Spleen (tissue), 11 donors: ENCODE data around the gene METTL2B. TPM values are rescaled to one million over a fixed set of nuclear protein-coding genes. Genes with fewer than 3 reads are reported as not detected.

ENCODE experiments used
- DNase-seq: peaks from one replicate; pipeline ENCODE4 v3.0.0-alpha.2; 2020
- H3K27ac ChIP-seq, 8 donors: fragments of 200-600 bp; sonication (generic) in 7 of 8; 1 replicate in 4 of 8; 2 replicates in 4 of 8; pipeline versions ENCODE4 v1.5.0 to v1.8.0; 2016 to 2021; ENCODE audit warnings: inconsistent platforms in 4 of 8, mild to moderate bottlenecking in 4 of 8, moderate library complexity in 1 of 8
- H3K27me3 ChIP-seq, 7 donors: fragments of 200-600 bp; sonication (generic) in 6 of 7; replicated peaks in 1 of 7; 1 replicate in 4 of 7; 2 replicates in 3 of 7; pipeline versions ENCODE4 v1.5.0 to v1.8.0; 2016 to 2021; ENCODE audit warnings: inconsistent platforms in 3 of 7, mild to moderate bottlenecking in 1 of 7
- H3K36me3 ChIP-seq, 6 donors: fragments of 200-600 bp; sonication (generic) in 5 of 6; 1 replicate in 4 of 6; 2 replicates in 2 of 6; pipeline versions ENCODE4 v1.5.0 to v1.8.0; 2016 to 2021; ENCODE audit warnings: inconsistent platforms in 2 of 6
- H3K4me1 ChIP-seq, 6 donors: fragments of 200-600 bp; sonication (generic) in 5 of 6; 1 replicate in 3 of 6; 2 replicates in 3 of 6; pipeline versions ENCODE4 v1.5.0 to v1.8.0; 2016 to 2021; ENCODE audit warnings: inconsistent platforms in 3 of 6
- H3K4me3 ChIP-seq, 8 donors: fragments of 200-600 bp; sonication (generic) in 7 of 8; 1 replicate in 4 of 8; 2 replicates in 4 of 8; pipeline versions ENCODE4 v1.5.0 to v1.8.0; 2016 to 2021; ENCODE audit warnings: inconsistent platforms in 4 of 8, mild to moderate bottlenecking in 4 of 8, moderate library complexity in 2 of 8
- H3K9me3 ChIP-seq, 8 donors: fragments of 200-600 bp; sonication (generic) in 7 of 8; 1 replicate in 4 of 8; 2 replicates in 4 of 8; pipeline versions ENCODE4 v1.5.0 to v1.8.0; 2016 to 2021; ENCODE audit warnings: inconsistent platforms in 4 of 8
- CTCF ChIP-seq, 11 experiments: fragments of 200-600 bp in 7 of 11; fragments of 450-650 bp in 4 of 11; sonication (generic) in 4 of 11; IDR thresholded peaks in 8 of 11; conservative IDR thresholded peaks in 3 of 11; 1 replicate in 7 of 11; 2 replicates in 4 of 11; pipeline versions ENCODE4 v1.4.0 to v1.8.0; 2016 to 2021; ENCODE audit warnings: antibody characterized with exemption in 11 of 11, inconsistent platforms in 4 of 11, mild to moderate bottlenecking in 1 of 11
- POLR2A ChIP-seq, 3 donors: fragments of 450-650 bp; IDR thresholded peaks; one replicate each; pipeline ENCODE4 v1.5.1; 2017; ENCODE audit warnings: antibody characterized with exemption in 3 of 3, mild to moderate bottlenecking in 1 of 3
- POLR2AphosphoS5 ChIP-seq, 3 donors: sonication (generic); formaldehyde crosslinking; IDR thresholded peaks; one replicate each; pipeline ENCODE4 v1.5.1; 2017; ENCODE audit warnings: antibody characterized with exemption in 3 of 3
- WGBS, 5 donors: extraction: QIAGEN DNeasy Blood & Tissue Kit in 3 of 5; methylation state at CpG; one replicate each; pipeline versions ENCODE4 v1.1.5 to v1.1.7; 2013 to 2018; 5-methylcytosine and 5-hydroxymethylcytosine counted together
- intact Hi-C: fragments of 100-400 bp; cut with DNase I; formaldehyde crosslinking; loops from one replicate; pipeline ENCODE4 v1.15.0; 2023; ENCODE audit warnings: low total_unique reads
- polyA plus RNA-seq, 3 donors: library from polyadenylated mRNA; stranded (reverse); fragments of 200-250 nt; gene quantifications; one replicate each; pipeline ENCODE4 v1.2.1, GENCODE V29; 2013
- total RNA-seq, 7 donors: library from RNA; depleted of rRNA in 3 of 7; stranded (reverse); fragments of >200 nt in 3 of 7; fragmentation: NEBNext Ultra II Directional in 4 of 7; extraction: Animal tissue kit (Norgen Biotek cat#: 25700) in 4 of 7; gene quantifications; one replicate each; pipeline versions ENCODE4 v1.1.0 to v1.2.1, GENCODE V29; 2016 to 2021
- donor health status: healthy with polysubstance abuse.
- donor health status: DM: no; HTN: no; CAD: no; lungs with moderate emphysema.
- donor health status: DM: no; HTN: no; CAD: no.
- donor health status: Bipolar disorder and iron deficiency.
- donor health status: healthy.
- donor health status: DM: no; HTN: no; CAD: no.
- donor health status: DM: yes; HTN: yes; CAD: no.

METTL2B gene
- total and polyA plus RNA-seq, 10 donors = 6.7 to 32.8 (median 20.5) TPM

- intact Hi-C loops = no loop called here
- Histone ChIP-seq H3K36me3 (no peaks in the 10 kb centered on the region), H3K27ac (no peak overlapping the region), H3K9me3 (no peaks in the 10 kb centered on the region), H3K4me3 (no peak overlapping the region), H3K4me1 (no peaks in the 10 kb centered on the region), H3K27me3 (no peaks in the 10 kb centered on the region)
- 69 to 73% (median 73%) methylated on average over 4 of the region's 4 CpGs for WGBS, 5 donors
- no peak for TF ChIP-seq CTCF (IDR thresholded peaks at IDR 0.05 in 8 of 11, conservative IDR thresholded peaks at IDR 0.05 in 3 of 11)
- TF ChIP-seq POLR2A (IDR thresholded peaks at IDR 0.05) = no peak
- TF ChIP-seq POLR2AphosphoS5 (IDR thresholded peaks at IDR 0.05) = no peak
- DNase-seq = no peak
Measured at GRCh38 chr7:128447941-128448564, 28.5 kb upstream of the METTL2B start.

GRCh38 chr7:128448751-128449302, 27.7 kb upstream of the METTL2B start:
- Histone ChIP-seq H3K36me3 (no peaks in the 10 kb centered on the region), H3K27me3 (no peaks in the 10 kb centered on the region), H3K9me3 (no peaks in the 10 kb centered on the region), H3K4me3 (no peak overlapping the region), H3K27ac (no peak overlapping the region), H3K4me1 (peaks cover 0 to 6% (median 1%) of the 10 kb centered on the region in 6 donors)
- DNase-seq = no peak
- no peak for TF ChIP-seq CTCF (IDR thresholded peaks at IDR 0.05 in 8 of 11, conservative IDR thresholded peaks at IDR 0.05 in 3 of 11)
- no peak for TF ChIP-seq POLR2A (IDR thresholded peaks at IDR 0.05)
- no peak for TF ChIP-seq POLR2AphosphoS5 (IDR thresholded peaks at IDR 0.05)
- WGBS, 5 donors = 90 to 97% (median 92%) methylated on average over 6 of the region's 6 CpGs
- intact Hi-C loops = no loop called here

GRCh38 chr7:128450409-128450808, 26.1 kb upstream of the METTL2B start:
- 51 to 68% (median 59%) methylated on average over 4 of the region's 4 CpGs for WGBS, 5 donors
- no peak overlapping the region for H3K27ac ChIP-seq
- intact Hi-C loops = no loop called here

More at GRCh38 chr7:128450409-128450808, 26.1 kb upstream of the METTL2B start:
- Histone ChIP-seq H3K36me3 (no peaks in the 10 kb centered on the region), H3K27me3 (no peaks in the 10 kb centered on the region), H3K9me3 (no peaks in the 10 kb centered on the region), H3K4me3 (no peak overlapping the region), H3K4me1 (peaks cover 0 to 20% (median 10%) of the 10 kb centered on the region in 6 donors)
- DNase-seq = no peak
- TF ChIP-seq POLR2A (IDR thresholded peaks at IDR 0.05) = no peak
- TF ChIP-seq POLR2AphosphoS5 (IDR thresholded peaks at IDR 0.05) = no peak
- no peak for TF ChIP-seq CTCF (IDR thresholded peaks at IDR 0.05 in 8 of 11, conservative IDR thresholded peaks at IDR 0.05 in 3 of 11)
